ENCODE measurements around the gene LYRM4.

The LYRM4 gene

GRCh38 chr6:5152460-5152859 lies 108.3 kb downstream of the LYRM4 start:
- no peak for DNase-seq (ENCODE audit: low read depth, low spot score)
- H3K27ac ChIP-seq: peak overlapping the region; percentile 44

DNA sequence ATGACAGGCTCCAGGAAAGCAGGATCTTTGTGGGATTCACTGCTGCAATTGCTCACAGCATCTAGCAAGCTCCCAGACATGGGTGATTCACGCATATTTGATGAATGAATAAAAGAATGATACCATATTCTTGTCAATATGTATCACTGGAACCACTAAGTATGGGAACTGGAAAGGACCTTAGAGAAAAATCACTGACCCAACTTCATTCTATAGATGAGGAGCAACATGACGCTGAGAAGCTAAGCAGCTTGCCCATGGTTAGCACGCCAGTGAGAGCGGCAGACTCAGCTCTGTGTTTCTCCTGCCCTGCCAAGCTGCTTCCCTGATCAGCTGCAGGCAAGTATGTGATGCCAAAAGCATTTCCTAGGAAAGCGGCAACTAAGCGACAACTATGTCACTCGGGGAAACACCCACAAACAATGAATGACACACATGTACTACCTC lies 108.8 kb downstream of the LYRM4 start:
- DNase-seq (ENCODE audit: low read depth, low spot score): peak; percentile 22

GRCh38 chr6:5151360-5151954 lies 109.3 kb downstream of the LYRM4 start:
- DNase-seq (ENCODE audit: low read depth, low spot score): no peak
- H3K27ac ChIP-seq: peak overlapping the region; percentile 44

More for the DNA sequence above, 108.8 kb downstream of the LYRM4 start:
- peak overlapping the region; percentile 44 for H3K27ac ChIP-seq

GRCh38 chr6:5150551-5151075 lies 110.1 kb downstream of the LYRM4 start:
- H3K27ac ChIP-seq: no peak overlapping the region
- no peak for DNase-seq (ENCODE audit: low read depth, low spot score)

- DNase-seq (ENCODE audit: low read depth, low spot score): no peak
- H3K27ac ChIP-seq: no peak overlapping the region
Observed at GRCh38 chr6:5149891-5150290, 110.9 kb downstream of the LYRM4 start.

DNA sequence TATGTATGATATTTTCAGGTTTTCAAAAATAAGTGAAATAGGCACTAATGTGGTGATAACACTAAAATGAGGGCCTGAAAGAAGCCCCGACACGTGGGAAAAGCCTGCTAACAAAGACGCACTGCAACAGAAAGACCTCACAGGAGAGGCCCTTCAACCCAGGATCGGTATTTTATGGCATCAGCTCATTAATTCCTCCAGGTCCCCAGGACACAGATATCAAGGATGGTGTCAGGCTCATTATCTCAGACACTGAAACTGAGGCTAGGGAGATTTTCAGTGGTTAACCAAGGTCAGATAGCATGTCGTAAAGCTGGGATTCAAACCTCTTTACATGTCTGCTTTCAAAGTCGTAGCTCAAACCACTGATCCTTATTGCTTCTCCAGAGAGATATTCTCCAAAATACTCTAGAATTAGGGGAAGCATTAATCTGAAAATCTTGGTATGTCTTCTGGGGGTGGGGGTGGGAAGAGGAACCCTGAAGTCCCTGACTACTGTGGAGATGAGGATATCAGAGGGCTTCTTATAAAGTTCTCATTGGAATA lies 111.5 kb downstream of the LYRM4 start:
- H3K27ac ChIP-seq: no peak overlapping the region
- no peak for DNase-seq (ENCODE audit: low read depth, low spot score)

- no peak overlapping the region for H3K27ac ChIP-seq
- DNase-seq (ENCODE audit: low read depth, low spot score): no peak
Observed at GRCh38 chr6:5146398-5146797, 114.4 kb downstream of the LYRM4 start.

DNA sequence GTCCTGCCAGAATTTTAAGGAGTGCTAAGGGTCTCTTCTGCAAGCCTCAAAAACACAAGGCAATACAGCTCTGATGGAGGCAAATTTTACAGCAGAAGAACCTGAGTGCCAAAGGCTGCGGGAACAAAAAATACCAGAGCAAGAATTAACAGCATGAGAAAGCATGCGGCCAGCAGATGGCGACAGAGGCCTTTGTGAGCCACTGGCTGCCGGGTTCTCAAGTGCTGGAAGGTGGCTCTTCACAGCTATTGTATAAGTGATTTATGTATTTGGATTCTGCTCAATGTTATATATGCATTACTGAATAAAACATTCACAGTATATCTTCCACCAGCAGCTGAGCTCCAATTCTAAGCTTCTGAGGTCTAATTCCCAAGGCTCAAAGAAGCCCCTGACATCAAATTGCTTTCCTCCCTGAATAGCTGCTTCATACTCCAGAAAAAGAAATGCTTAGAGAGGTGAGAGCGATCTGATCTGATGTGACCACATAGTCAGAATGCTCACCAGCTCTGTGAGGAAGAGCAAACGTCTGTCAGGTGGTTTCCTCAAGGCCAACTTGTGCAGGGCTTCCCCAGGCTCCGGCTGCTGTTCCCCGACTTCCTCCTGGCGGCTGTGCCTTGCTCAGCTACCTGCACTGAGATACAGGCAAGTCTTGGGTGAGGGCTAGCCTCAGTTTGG lies 117.0 kb downstream of the LYRM4 start:
- no peak for DNase-seq (ENCODE audit: low read depth, low spot score)
- no peak overlapping the region for H3K27ac ChIP-seq

DNA sequence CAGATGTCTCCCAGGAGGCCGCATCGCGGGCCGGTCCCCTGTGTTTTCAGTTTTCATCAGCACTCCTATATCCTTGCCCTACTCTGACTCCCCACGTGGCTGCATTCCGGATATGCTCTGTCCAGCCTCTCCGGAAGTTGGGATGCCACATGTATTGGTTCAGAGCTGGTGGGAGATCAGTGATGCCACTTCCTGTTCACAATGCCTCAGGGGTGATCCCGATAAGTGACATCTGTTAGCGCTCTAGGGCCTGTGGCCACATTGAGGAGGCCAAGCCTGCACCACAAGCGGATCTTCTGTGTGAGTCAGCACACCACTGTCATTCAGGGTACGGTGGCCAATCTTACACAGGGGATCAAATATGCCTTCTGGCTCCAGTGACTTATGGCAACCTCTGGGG lies 117.8 kb downstream of the LYRM4 start:
- DNase-seq (ENCODE audit: low read depth, low spot score): no peak
- no peak overlapping the region for H3K27ac ChIP-seq

DNA sequence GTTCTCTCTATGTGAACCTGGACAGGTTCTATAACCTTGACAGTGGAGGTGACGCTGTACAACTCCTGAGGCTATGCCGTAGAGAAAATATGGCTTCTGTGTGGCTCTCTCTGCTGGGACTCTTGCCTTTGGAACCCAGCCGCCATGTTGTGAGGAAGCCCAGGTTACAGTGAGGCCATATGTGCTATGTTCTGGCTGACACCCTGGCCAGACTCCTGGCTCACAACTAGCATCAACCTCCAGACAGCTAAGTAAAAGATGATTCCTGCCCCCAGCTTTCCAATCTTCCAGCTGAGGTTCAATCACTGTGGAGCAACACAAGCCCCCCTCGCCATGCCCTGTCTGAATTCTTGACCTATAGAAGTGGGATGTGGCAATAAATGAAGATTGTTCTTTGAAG lies 118.6 kb downstream of the LYRM4 start:
- no peak for DNase-seq (ENCODE audit: low read depth, low spot score)
- H3K27ac ChIP-seq: no peak overlapping the region

- H3K27ac ChIP-seq: no peak overlapping the region
- no peak for DNase-seq (ENCODE audit: low read depth, low spot score)
Observed at GRCh38 chr6:5141046-5141445, 119.7 kb downstream of the LYRM4 start.

DNA sequence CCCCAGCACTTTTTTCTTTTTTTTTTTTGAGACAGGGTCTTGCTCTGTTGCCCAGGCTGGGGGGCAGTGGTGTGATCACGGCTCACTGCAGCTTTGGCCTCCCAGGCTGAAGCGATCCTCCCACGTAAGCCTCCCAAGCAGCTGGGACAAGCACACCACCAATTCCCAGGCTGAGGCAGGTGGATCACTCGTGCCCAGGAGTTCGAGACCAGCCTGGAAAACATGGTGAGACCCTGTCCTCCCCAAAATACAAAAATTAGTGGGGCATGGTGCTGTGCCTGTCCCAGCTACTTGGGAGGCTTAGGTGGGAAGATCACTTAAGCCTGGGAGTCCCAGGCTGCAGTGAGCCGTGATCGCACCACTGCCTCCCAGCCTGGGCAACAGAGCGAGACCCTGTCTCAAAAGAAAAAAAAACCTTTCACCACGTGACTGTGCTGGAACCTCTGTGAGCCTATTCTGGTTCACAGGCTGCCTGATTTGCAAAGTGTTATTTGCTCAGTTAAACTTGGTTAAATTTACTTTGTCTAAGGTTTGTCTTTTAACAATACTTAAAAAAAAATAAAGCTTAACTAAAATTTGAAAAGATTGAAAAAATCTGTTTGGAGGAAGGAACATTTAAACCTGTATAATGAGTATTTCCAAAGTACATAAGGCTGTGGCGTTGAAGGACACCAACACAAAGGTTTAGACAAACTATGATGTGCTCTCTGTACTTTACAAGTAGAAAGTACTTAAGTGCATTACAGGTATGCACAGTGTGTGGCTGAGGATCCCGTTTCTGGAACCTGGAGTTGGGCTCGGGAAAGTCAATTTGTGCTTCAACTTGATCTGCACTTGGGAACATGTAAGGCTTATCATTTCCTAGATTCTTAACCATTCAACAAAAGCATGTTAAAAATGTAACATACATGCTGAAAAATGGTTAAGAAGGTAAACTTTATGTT lies 120.7 kb downstream of the LYRM4 start:
- DNase-seq (ENCODE audit: low read depth, low spot score): no peak
- no peak overlapping the region for H3K27ac ChIP-seq

GRCh38 chr6:5138995-5139827 lies 121.5 kb downstream of the LYRM4 start:
- DNase-seq (ENCODE audit: low read depth, low spot score): no peak
- no peak overlapping the region for H3K27ac ChIP-seq

- DNase-seq (ENCODE audit: low read depth, low spot score): no peak
- H3K27ac ChIP-seq: no peak overlapping the region
Observed at GRCh38 chr6:5136851-5137250, 123.9 kb downstream of the LYRM4 start.

DNA sequence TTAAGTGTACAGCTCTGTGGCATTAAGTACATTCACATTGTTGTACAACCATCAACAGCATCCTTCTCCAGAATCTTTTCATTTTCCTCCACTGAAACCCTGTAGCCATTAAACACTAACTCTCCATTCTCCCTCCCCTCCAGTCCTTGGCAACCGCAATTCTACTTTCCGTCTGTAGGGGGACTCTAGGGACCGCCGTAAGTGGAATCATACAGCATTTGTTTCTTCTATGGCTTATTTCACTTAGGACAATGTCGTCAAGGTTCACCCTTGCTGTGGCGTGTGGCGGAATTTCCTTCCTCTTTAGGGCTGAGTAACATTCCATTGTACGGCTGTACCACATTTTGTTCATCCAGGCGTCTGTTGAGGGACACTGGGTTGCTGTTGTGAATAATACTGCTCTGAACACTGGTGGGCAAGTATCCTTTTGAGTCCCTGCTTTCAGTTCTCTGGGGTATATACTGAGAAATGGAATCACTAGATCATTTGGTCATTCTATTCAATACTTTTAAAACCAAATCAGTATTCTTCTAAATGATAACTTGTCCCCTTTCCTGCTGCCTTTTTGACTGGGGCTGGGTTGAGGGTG lies 124.9 kb downstream of the LYRM4 start:
- no peak overlapping the region for H3K27ac ChIP-seq
- no peak for DNase-seq (ENCODE audit: low read depth, low spot score)

DNA sequence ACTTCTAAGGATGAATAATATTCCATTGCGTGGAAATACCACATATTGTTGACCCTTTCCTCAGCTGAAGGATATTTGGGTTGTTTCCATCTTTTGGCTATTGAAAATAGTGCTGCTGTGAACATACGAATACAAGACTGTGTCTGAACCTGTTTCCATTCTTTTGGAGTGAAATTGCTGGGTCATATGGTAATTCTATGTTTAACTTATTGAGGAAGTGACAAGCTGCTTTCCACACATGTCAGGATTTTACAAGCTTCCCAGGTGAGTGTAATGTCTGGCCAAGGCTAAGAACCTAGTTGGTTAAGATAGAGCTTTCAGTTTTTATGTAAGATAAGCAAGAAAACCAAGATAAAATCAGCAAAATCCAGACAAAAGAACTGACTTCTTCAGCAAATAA lies 126.8 kb downstream of the LYRM4 start:
- DNase-seq (ENCODE audit: low read depth, low spot score): peak; percentile 71
- H3K27ac ChIP-seq: peak overlapping the region; percentile 59

DNA sequence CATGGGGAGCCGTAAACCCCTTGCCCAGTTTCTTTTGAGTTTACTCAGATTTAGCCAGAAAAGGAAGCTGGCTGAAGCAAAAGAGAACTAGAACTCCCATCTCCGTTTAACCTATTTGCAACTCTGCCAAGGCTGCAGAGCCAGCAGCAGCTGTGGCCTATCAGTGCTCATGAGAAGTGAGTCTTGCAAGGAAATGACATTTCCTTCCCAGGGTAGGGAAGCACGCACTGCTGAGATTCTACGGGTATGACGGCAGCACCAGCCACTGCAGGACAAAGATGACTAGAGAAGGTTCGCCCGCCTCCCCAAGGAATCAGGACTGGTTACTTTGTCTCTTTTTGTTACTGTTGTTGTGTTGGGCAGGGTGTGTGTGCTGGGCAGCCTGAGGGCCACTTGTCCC lies 128.0 kb downstream of the LYRM4 start:
- DNase-seq (ENCODE audit: low read depth, low spot score): no peak
- H3K27ac ChIP-seq: no peak overlapping the region

- DNase-seq (ENCODE audit: low read depth, low spot score): no peak
- no peak overlapping the region for H3K27ac ChIP-seq
Observed at GRCh38 chr6:5130135-5130866, 130.4 kb downstream of the LYRM4 start.

GRCh38 chr6:5128351-5128750 lies 132.4 kb downstream of the LYRM4 start:
- DNase-seq (ENCODE audit: low read depth, low spot score): no peak
- no peak overlapping the region for H3K27ac ChIP-seq
